Neural cell (in vitro differentiated cells): ENCODE data around the gene AICDA.

ENCODE experiments used
- CTCF ChIP-seq: fragments of 450-650 bp; IDR thresholded peaks from 2 replicates; pipeline ENCODE4 v1.5.1; 2014; ENCODE audit warnings: antibody characterized with exemption, mild to moderate bottlenecking, moderate library complexity; ENCODE audit not compliant: poor library complexity, severe bottlenecking
- EZH2 ChIP-seq: fragments of 200-600, 300-800 bp; shearing (Covaris generic), sonication (generic); IDR thresholded peaks from 2 replicates; pipeline ENCODE4 v1.6.1; 2014; ENCODE audit warnings: antibody characterized with exemption, low read length, borderline replicate concordance, mild to moderate bottlenecking; ENCODE audit not compliant: insufficient read depth, poor library complexity, severe bottlenecking
- MXI1 ChIP-seq: fragments of 450-650 bp; conservative IDR thresholded peaks from 2 replicates; pipeline ENCODE4 v1.6.1; 2014; ENCODE audit warnings: antibody characterized with exemption, mild to moderate bottlenecking; ENCODE audit not compliant: poor library complexity, severe bottlenecking
- RAD21 ChIP-seq: fragments of 450-650 bp; conservative IDR thresholded peaks from 2 replicates; pipeline ENCODE4 v1.6.1; 2014; ENCODE audit warnings: antibody characterized with exemption, mild to moderate bottlenecking, moderate library complexity
- SMC3 ChIP-seq: fragments of 450-650 bp; conservative IDR thresholded peaks from 2 replicates; pipeline ENCODE4 v1.6.1; 2014; ENCODE audit warnings: antibody characterized with exemption, mild to moderate bottlenecking, moderate library complexity; ENCODE audit not compliant: poor library complexity

DNA sequence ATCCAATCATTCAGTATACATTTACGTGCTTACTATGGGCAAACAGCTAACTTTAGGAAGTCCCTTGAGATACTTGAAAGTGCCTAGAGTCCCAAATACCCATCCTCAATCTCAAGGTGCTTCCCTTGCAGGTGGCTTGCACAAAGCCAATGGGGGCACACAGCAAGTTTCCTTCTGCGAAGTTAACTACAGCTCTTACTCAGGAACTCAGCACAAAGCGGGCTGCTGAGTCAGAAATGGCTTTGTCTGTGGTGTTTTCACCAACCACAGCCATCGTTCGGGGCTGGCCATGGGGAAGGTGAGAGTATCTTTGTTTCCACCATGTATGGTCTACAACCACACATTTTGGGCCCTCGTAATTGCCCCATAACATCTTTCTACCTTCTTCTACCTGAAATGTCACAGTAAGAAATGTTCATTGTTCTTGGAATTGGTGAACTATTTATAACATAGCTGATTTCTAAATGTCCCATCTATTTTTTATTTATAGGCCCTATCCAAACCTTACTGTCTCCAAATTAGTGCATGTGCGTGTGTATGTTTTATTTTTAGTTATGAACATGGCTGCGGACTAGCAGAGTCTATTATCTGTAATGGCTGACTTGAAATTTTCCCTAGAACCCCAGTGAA, 36.0 kb upstream of the AICDA start:
- no peak for TF ChIP-seq CTCF
- TF ChIP-seq EZH2: no peak
- TF ChIP-seq RAD21: no peak
- TF ChIP-seq SMC3: no peak
- TF ChIP-seq MXI1: no peak
